GM23248 (cell line): ENCODE data around the gene SPTB. TPM values are rescaled to one million over a fixed set of nuclear protein-coding genes. Genes with fewer than 3 reads are reported as not detected.

ENCODE experiments used
- DNase-seq: peaks from one replicate; pipeline ENCODE4 v3.0.0-alpha.2; 2015
- H2AFZ ChIP-seq: fragments of 200-600 bp; sonication (generic); 2 replicates; pipeline ENCODE4 v1.6.1; 2016; ENCODE audit warnings: antibody characterized with exemption
- H3F3A ChIP-seq: fragments of 200-600 bp; sonication (generic); 2 replicates; pipeline ENCODE4 v1.6.1; 2016; ENCODE audit warnings: mild to moderate bottlenecking, antibody characterized with exemption, mixed run types; ENCODE audit not compliant: insufficient read depth
- H3K27ac ChIP-seq: fragments of 200-600 bp; sonication (generic); 2 replicates; pipeline ENCODE4 v1.5.1; 2016; ENCODE audit warnings: mild to moderate bottlenecking
- H3K27me3 ChIP-seq: fragments of 200-600 bp; sonication (generic); replicated peaks from 2 replicates; pipeline ENCODE4 v1.6.1; 2016; ENCODE audit warnings: mild to moderate bottlenecking; ENCODE audit not compliant: insufficient read depth
- H3K36me3 ChIP-seq: fragments of 200-600 bp; sonication (generic); 2 replicates; pipeline ENCODE4 v1.6.1; 2016; ENCODE audit warnings: low read depth, mild to moderate bottlenecking
- H3K4me1 ChIP-seq: fragments of 200-600 bp; sonication (generic); 2 replicates; pipeline ENCODE4 v1.6.1; 2016; ENCODE audit warnings: mild to moderate bottlenecking; ENCODE audit not compliant: insufficient read depth
- H3K4me2 ChIP-seq: fragments of 200-600 bp; sonication (generic); one replicate; pipeline ENCODE4 v1.6.1; 2016; ENCODE audit warnings: mild to moderate bottlenecking; ENCODE audit not compliant: unreplicated experiment
- H3K4me3 ChIP-seq: fragments of 200-600 bp; sonication (generic); 2 replicates; pipeline ENCODE4 v1.5.1; 2016; ENCODE audit warnings: mild to moderate bottlenecking
- H3K79me2 ChIP-seq: fragments of 200-600 bp; sonication (generic); 2 replicates; pipeline ENCODE4 v1.6.1; 2016; ENCODE audit warnings: mild to moderate bottlenecking; ENCODE audit not compliant: insufficient read depth
- H3K9ac ChIP-seq: fragments of 200-600 bp; sonication (generic); 2 replicates; pipeline ENCODE4 v1.6.1; 2016; ENCODE audit warnings: mild to moderate bottlenecking
- H3K9me2 ChIP-seq: fragments of 200-600 bp; sonication (generic); 2 replicates; pipeline ENCODE4 v1.6.1; 2016; ENCODE audit warnings: mixed run types, mild to moderate bottlenecking, moderate library complexity; ENCODE audit not compliant: insufficient read depth
- H3K9me3 ChIP-seq: fragments of 200-600 bp; sonication (generic); one replicate; pipeline ENCODE4 v1.6.1; 2017; ENCODE audit warnings: low read depth
- H4K20me1 ChIP-seq: fragments of 200-600 bp; sonication (generic); 2 replicates; pipeline ENCODE4 v1.6.0; 2016; ENCODE audit not compliant: insufficient read depth
- EZH2 ChIP-seq: fragments of 200-600 bp; sonication (generic); IDR thresholded peaks from 2 replicates; pipeline ENCODE4 v1.6.1; 2018; ENCODE audit warnings: antibody characterized with exemption, mild to moderate bottlenecking; ENCODE audit not compliant: insufficient read depth, poor library complexity, severe bottlenecking
- EZH2phosphoT487 ChIP-seq: fragments of 200-600 bp; sonication (generic); IDR thresholded peaks from 2 replicates; pipeline ENCODE4 v1.6.1; 2018; ENCODE audit warnings: antibody characterized with exemption, moderate library complexity, mild to moderate bottlenecking, low read depth; ENCODE audit not compliant: insufficient read depth
- WGBS, 2 experiments: methylation state at CpG; one replicate each; pipeline ENCODE4 v1.1.6; 2015 to 2017; ENCODE audit warnings: low lambda C conversion rate in 2 of 2, low coverage in 1 of 2; ENCODE audit errors: missing lambda C conversion rate in 2 of 2; 5-methylcytosine and 5-hydroxymethylcytosine counted together
- in situ Hi-C: fragments of 300-500 bp; cut with MboI; formaldehyde crosslinking; loops from 2 replicates; pipeline ENCODE4 v1.15.0; 2020
- microRNA-seq: library from miRNA; unstranded; fragments of <30 nt; microRNA quantifications from one replicate; pipeline ENCODE4, GENCODE V29; 2016; ENCODE audit warnings: borderline number of aligned reads
- polyA plus RNA-seq: library from polyadenylated mRNA; unstranded; fragments of >200 nt; fragmentation: Nextera tagmentation; extraction: Ambion mirVana; gene quantifications from 2 replicates; pipeline ENCODE4 v1.2.1, GENCODE V29; 2016
- small RNA-seq: library from RNA; depleted of rRNA; stranded (forward); fragments of <200 nt; gene quantifications from one replicate; pipeline ENCODE3, GENCODE V24; 2014; ENCODE audit warnings: low read depth, low replicate concordance
- total RNA-seq: library from RNA; depleted of rRNA; stranded (reverse); fragments of >200 nt; shearing (Covaris generic); gene quantifications from 2 replicates; pipeline ENCODE4 v1.2.3, GENCODE V29; 2014; rRNA removed

SPTB gene
- total and polyA plus RNA-seq, 2 experiments from 2014 or later: 0.06 to 0.11 TPM

DNA sequence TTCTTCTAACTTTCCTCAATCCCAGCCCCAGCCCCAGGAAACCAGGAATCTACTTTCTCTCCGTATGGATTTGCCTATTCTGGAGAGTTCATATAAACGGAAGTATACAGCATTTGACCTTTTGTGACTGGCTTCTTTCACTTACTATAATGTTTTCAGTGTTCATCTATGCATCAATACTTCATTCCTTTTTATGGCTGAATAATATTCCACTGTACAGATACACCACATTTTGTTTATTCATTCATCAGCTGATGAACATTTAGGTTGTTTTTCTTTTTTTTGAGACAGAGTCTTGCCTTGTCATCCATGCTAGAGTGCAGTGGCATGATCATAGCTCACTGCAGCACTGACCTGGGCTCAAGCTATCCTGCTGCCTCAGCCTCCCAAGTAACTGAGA lies 179.4 kb downstream of the SPTB start:
- in situ Hi-C loops: no loop called here
- TF ChIP-seq EZH2phosphoT487 (no peak), EZH2 (no peak)
- H3F3A ChIP-seq: no peaks in the 10 kb centered on the region

DNA sequence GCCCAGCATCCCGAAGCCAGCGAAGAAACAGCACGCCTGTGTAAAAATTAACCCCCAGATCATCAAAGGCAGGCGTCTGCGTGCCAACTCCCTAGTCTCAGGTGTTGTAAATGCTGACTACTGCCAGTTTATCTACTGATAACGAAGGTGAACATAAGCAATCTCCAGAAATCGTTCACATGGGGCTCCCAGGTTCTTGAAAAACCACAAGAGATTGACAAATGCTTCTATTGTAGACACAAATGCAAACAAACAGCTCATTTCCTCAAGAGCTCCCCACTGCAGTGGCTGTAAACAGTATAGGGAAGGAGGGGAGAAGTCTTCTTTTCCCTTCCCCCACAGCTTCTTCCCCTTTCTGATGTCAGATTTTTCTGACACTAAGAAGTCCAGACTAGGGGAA lies 180.8 kb downstream of the SPTB start:
- no peak overlapping the region for H3K4me2 ChIP-seq
- no peak for TF ChIP-seq EZH2
- in situ Hi-C loops: no loop called here
- H4K20me1 ChIP-seq: no peaks in the 10 kb centered on the region
- H3K79me2 ChIP-seq: no peaks in the 10 kb centered on the region
- H2AFZ ChIP-seq: no peak overlapping the region
- peaks cover 35% of the 10 kb centered on the region for H3K27me3 ChIP-seq
- H3K9ac ChIP-seq: no peak overlapping the region
- H3K9me2 ChIP-seq: no peaks in the 10 kb centered on the region
- WGBS, 2 experiments: 55 to 56% methylated on average over 7 of the region's 7 CpGs
- no peaks in the 10 kb centered on the region for H3F3A ChIP-seq
- H3K27ac ChIP-seq: no peak overlapping the region
- no peak for DNase-seq
- H3K36me3 ChIP-seq: no peaks in the 10 kb centered on the region
- no peaks in the 10 kb centered on the region for H3K4me1 ChIP-seq
- H3K9me3 ChIP-seq: no peaks in the 10 kb centered on the region
- no peak overlapping the region for H3K4me3 ChIP-seq

More for the DNA sequence above, 179.4 kb downstream of the SPTB start:
- H3K4me1 ChIP-seq: no peaks in the 10 kb centered on the region
- no peak overlapping the region for H3K27ac ChIP-seq
- H2AFZ ChIP-seq: no peak overlapping the region
- 87 to 88% methylated on average over 2 of the region's 2 CpGs for WGBS, 2 experiments
- no peaks in the 10 kb centered on the region for H4K20me1 ChIP-seq
- no peak overlapping the region for H3K4me3 ChIP-seq
- H3K9ac ChIP-seq: no peak overlapping the region
- no peak overlapping the region for H3K4me2 ChIP-seq
- no peaks in the 10 kb centered on the region for H3K9me3 ChIP-seq
- no peaks in the 10 kb centered on the region for H3K36me3 ChIP-seq
- no peaks in the 10 kb centered on the region for H3K9me2 ChIP-seq
- H3K79me2 ChIP-seq: no peaks in the 10 kb centered on the region
- DNase-seq: no peak
- peaks cover 30% of the 10 kb centered on the region for H3K27me3 ChIP-seq

DNA sequence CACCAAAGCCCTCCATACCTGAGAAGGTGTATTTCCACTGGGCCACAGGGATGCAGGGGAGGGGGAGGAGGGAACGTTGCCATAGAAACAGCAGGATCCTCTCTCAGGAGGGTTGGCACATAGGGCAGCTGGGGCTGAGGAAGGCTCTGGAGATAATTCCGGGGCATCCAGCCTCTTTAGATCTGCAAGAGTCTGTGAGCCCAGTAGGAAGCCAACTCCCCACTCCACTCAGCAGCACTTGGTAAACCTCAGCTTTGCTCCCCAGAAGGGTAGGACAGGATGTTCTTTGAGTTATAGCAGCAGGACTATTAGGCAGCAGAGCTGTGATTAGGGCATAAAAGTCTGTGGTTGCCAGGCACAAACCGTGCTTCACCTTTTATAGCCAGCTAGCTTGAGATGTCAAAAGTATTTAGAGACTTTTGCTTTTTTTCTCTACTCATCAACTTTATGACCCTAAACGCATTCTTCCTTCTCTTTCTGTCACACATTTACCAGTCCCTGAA lies 183.3 kb downstream of the SPTB start:
- Histone ChIP-seq H3K9ac (no peak overlapping the region), H3K4me1 (no peaks in the 10 kb centered on the region), H3K4me2 (no peak overlapping the region), H3K27me3 (peaks cover 29% of the 10 kb centered on the region), H2AFZ (no peak overlapping the region), H4K20me1 (no peaks in the 10 kb centered on the region), H3K27ac (no peak overlapping the region), H3K36me3 (no peaks in the 10 kb centered on the region), H3K79me2 (no peaks in the 10 kb centered on the region), H3K9me2 (no peaks in the 10 kb centered on the region), H3K9me3 (no peaks in the 10 kb centered on the region), H3F3A (no peaks in the 10 kb centered on the region), H3K4me3 (no peak overlapping the region)
- 51 to 62% methylated on average over 4 of the region's 4 CpGs for WGBS, 2 experiments
- in situ Hi-C loops: no loop called here
- DNase-seq: no peak
- TF ChIP-seq EZH2phosphoT487 (no peak), EZH2 (no peak)

Small RNAs within 50 kb of the gene (microRNA-seq; reads per million reads assigned to microRNA genes)
- not detected for gene MIR7855

Small RNAs within 50 kb of the gene (small RNA-seq; reads per million reads assigned to genes)
- gene RPPH1-2P: not detected

Other genes starting within 250 kb of the SPTB start
- 4.6 and 6.9 TPM in 2 replicates for gene PLEKHG3, start 175.5 kb downstream of the SPTB start, total RNA-seq
- gene PLEKHG3, start 175.5 kb downstream of the SPTB start, polyA plus RNA-seq: 2.1 and 2.4 TPM in 2 replicates
- 69.1 and 74.5 TPM in 2 replicates for gene CHURC1, start 34.5 kb upstream of the SPTB start, total RNA-seq
- 152 and 162 TPM in 2 replicates for gene CHURC1, start 34.5 kb upstream of the SPTB start, polyA plus RNA-seq
- not detected in 2 replicates for gene GPX2, start 62.8 kb upstream of the SPTB start, total RNA-seq
- not detected in 2 replicates for gene GPX2, start 62.8 kb upstream of the SPTB start, polyA plus RNA-seq
- gene RAB15, start 92.4 kb upstream of the SPTB start, total RNA-seq: 3.5 and 4.3 TPM in 2 replicates
- 2.0 and 2.8 TPM in 2 replicates for gene RAB15, start 92.4 kb upstream of the SPTB start, polyA plus RNA-seq
- 12.1 and 15.5 TPM in 2 replicates for gene FNTB, start 107.0 kb upstream of the SPTB start, total RNA-seq
- 19.5 and 23.7 TPM in 2 replicates for gene FNTB, start 107.0 kb upstream of the SPTB start, polyA plus RNA-seq
- 41.1 and 44.5 TPM in 2 replicates for gene MAX, start 222.6 kb upstream of the SPTB start, total RNA-seq
- 52.8 and 52.9 TPM in 2 replicates for gene MAX, start 222.6 kb upstream of the SPTB start, polyA plus RNA-seq